Measurements from ENCODE around the gene COL4A2.

Gene COL4A2

DNA sequence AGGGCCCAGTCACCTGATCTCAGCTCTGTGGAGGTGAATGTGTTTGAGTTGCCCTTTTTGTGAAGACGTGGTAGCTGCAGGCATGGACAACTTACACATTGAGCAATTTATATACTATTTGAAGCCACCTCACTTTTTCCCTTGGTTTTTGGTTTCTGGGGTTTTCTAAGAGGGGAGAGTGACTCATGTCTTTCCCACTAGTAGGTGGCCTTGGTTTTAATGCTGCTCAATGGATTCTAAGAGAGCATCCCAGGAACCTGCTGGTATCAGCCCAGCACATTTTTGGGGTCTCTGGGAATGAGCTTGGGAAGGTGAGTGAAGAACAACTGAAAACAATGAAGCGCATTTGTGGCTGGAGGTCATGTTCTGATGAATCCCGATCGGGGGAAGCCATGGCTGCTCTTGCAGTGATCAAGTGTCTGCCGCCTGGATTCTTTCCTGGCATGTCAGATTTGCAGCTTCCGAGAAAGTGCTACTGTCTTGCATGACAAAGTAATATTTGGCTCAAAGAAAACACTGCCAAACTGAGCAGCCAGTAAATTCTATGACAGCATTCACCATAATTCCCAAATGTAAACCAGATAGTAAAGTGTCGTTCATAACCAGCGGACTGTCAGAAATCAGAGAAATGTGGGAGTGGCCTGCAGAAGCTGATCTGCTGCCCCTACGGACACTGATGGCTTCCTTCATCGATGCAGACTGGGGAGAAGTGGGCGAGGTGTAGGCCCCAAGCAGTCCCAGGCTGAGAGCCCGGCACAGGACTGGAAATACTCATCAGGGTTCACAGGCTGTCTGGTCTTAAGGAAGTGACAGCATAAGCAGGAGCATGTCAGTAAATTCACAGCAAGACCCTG lies 98.7 kb downstream of the COL4A2 start:
- Histone ChIP-seq H4K20me1 (ENCODE audit: insufficient read depth, low read length) (no peaks in the 10 kb centered on the region), H3K4me1 (ENCODE audit: insufficient read depth, low read length, severe bottlenecking) (no peaks in the 10 kb centered on the region), H3K4me2 (ENCODE audit: low read length) (no peak overlapping the region), H3F3A (ENCODE audit: insufficient read depth, low read length) (no peaks in the 10 kb centered on the region), H3K9me2 (ENCODE audit: low read depth, low read length) (no peaks in the 10 kb centered on the region), H3K9ac (ENCODE audit: low read length) (no peak overlapping the region), H3K9me3 (ENCODE audit: low read length) (no peaks in the 10 kb centered on the region), H2AFZ (ENCODE audit: low read length) (no peak overlapping the region), H3K4me3 (ENCODE audit: low read depth, low read length, poor library complexity, severe bottlenecking) (no peak overlapping the region), H3K79me2 (ENCODE audit: insufficient read depth, low read length) (no peaks in the 10 kb centered on the region), H3K27me3 (ENCODE audit: insufficient read depth, low read length) (no peaks in the 10 kb centered on the region; the same call in 1 of the 2 replicates), H3K27ac (ENCODE audit: low read depth, low read length, poor library complexity, severe bottlenecking) (no peak overlapping the region), H3K36me3 (ENCODE audit: insufficient read depth, low read length) (no peaks in the 10 kb centered on the region)
- TF ChIP-seq, protein P1, sequence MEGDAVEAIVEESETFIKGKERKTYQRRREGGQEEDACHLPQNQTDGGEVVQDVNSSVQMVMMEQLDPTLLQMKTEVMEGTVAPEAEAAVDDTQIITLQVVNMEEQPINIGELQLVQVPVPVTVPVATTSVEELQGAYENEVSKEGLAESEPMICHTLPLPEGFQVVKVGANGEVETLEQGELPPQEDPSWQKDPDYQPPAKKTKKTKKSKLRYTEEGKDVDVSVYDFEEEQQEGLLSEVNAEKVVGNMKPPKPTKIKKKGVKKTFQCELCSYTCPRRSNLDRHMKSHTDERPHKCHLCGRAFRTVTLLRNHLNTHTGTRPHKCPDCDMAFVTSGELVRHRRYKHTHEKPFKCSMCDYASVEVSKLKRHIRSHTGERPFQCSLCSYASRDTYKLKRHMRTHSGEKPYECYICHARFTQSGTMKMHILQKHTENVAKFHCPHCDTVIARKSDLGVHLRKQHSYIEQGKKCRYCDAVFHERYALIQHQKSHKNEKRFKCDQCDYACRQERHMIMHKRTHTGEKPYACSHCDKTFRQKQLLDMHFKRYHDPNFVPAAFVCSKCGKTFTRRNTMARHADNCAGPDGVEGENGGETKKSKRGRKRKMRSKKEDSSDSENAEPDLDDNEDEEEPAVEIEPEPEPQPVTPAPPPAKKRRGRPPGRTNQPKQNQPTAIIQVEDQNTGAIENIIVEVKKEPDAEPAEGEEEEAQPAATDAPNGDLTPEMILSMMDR (IDR thresholded peaks at IDR 0.05; ENCODE audit: low read length): no peak
- no peak for TF ChIP-seq EZH2 (IDR thresholded peaks at IDR 0.05; ENCODE audit: borderline replicate concordance, low read length)

DNA sequence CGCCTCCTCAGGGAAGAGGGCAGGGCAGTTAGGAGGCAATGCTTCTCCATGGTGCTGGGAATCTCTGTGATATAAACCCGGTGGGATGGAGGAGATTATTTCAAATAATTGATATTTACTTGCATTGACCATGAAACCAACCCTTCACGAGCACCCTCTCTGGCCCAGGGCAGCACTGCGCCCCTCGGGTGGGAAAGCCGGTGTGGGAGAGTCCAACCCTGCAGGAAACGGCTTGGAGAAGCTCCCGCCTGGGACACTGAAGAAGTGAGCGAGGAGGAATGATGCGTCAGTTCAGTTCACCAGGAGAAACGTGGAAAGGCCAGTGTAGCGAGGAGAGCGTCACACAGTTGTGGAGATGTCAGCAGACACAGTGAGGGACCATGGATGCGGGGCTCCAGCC lies 99.9 kb downstream of the COL4A2 start:
- Histone ChIP-seq H3K9me2 (ENCODE audit: low read depth, low read length) (no peaks in the 10 kb centered on the region), H3F3A (ENCODE audit: insufficient read depth, low read length) (no peaks in the 10 kb centered on the region), H3K9me3 (ENCODE audit: low read length) (no peaks in the 10 kb centered on the region), H2AFZ (ENCODE audit: low read length) (no peak overlapping the region), H3K27me3 (ENCODE audit: insufficient read depth, low read length) (peaks cover 3% of the 10 kb centered on the region; the same call in 1 of the 2 replicates), H3K4me3 (ENCODE audit: low read depth, low read length, poor library complexity, severe bottlenecking) (no peak overlapping the region), H3K9ac (ENCODE audit: low read length) (no peak overlapping the region), H3K4me2 (ENCODE audit: low read length) (no peak overlapping the region), H3K4me1 (ENCODE audit: insufficient read depth, low read length, severe bottlenecking) (no peaks in the 10 kb centered on the region), H4K20me1 (ENCODE audit: insufficient read depth, low read length) (no peaks in the 10 kb centered on the region), H3K27ac (ENCODE audit: low read depth, low read length, poor library complexity, severe bottlenecking) (no peak overlapping the region), H3K79me2 (ENCODE audit: insufficient read depth, low read length) (no peaks in the 10 kb centered on the region), H3K36me3 (ENCODE audit: insufficient read depth, low read length) (no peaks in the 10 kb centered on the region)
- TF ChIP-seq EZH2 (IDR thresholded peaks at IDR 0.05; ENCODE audit: borderline replicate concordance, low read length): no peak
- TF ChIP-seq, protein P1 (IDR thresholded peaks at IDR 0.05; ENCODE audit: low read length): no peak

DNA sequence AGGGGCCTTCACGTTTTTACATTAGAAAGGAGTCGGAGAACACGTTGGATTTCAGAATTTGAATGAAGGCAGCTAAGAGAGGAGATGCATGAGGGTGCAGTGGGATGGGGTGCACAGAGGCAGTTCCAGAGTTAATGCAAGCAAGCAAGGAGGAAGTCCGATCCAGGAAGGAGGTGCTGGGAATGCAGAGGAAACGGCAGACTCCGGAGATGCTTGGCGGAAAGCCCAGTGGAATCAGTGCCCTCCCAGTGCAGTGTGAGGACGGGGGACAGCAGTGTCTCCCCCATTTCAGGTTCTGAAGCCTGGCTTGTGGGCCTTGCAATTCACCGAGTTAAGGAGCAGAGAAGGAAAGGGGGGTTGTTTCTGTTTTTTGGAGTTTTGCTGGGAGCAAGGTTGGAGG lies 100.4 kb downstream of the COL4A2 start:
- Histone ChIP-seq H3K79me2 (ENCODE audit: insufficient read depth, low read length) (no peaks in the 10 kb centered on the region), H3K4me3 (ENCODE audit: low read depth, low read length, poor library complexity, severe bottlenecking) (no peak overlapping the region), H3K9me3 (ENCODE audit: low read length) (no peaks in the 10 kb centered on the region), H3K9me2 (ENCODE audit: low read depth, low read length) (no peaks in the 10 kb centered on the region), H2AFZ (ENCODE audit: low read length) (no peak overlapping the region), H3K9ac (ENCODE audit: low read length) (no peak overlapping the region), H3F3A (ENCODE audit: insufficient read depth, low read length) (no peaks in the 10 kb centered on the region), H3K27me3 (ENCODE audit: insufficient read depth, low read length) (peaks cover 4% of the 10 kb centered on the region; the same call in 1 of the 2 replicates), H3K36me3 (ENCODE audit: insufficient read depth, low read length) (no peaks in the 10 kb centered on the region), H3K4me1 (ENCODE audit: insufficient read depth, low read length, severe bottlenecking) (no peaks in the 10 kb centered on the region), H4K20me1 (ENCODE audit: insufficient read depth, low read length) (no peaks in the 10 kb centered on the region), H3K27ac (ENCODE audit: low read depth, low read length, poor library complexity, severe bottlenecking) (no peak overlapping the region), H3K4me2 (ENCODE audit: low read length) (no peak overlapping the region)
- no peak for TF ChIP-seq EZH2 (IDR thresholded peaks at IDR 0.05; ENCODE audit: borderline replicate concordance, low read length)
- TF ChIP-seq, protein P1 (IDR thresholded peaks at IDR 0.05; ENCODE audit: low read length): no peak
